ENCODE data around the gene JUND. TPM values are rescaled to one million over a fixed set of nuclear protein-coding genes. Genes with fewer than 3 reads are reported as not detected.

JUND gene
- total and polyA plus RNA-seq, 2 of the 4 experiments (the other 2 are of a cell fraction) = 14.2 to 77.2 TPM

GRCh38 chr19:18311502-18312091, 30.2 kb upstream of the JUND start:
- 91% methylated on average over 12 of the region's 22 CpGs; no CpG with 5 or more reads in 1 of the 2 experiments for WGBS, 2 experiments (ENCODE audit: extremely low coverage in 2 of 2, insufficient read length in 1 of 2)

More at GRCh38 chr19:18311502-18312091, 30.2 kb upstream of the JUND start:
- no peak overlapping the region for H2BK15ac ChIP-seq (ENCODE audit: low read depth, low read length)
- H3K23ac ChIP-seq (ENCODE audit: low read depth, low read length) = no peak overlapping the region
- peaks cover 8 to 42% of the 10 kb centered on the region in 2 experiments for H3K79me1 ChIP-seq (ENCODE audit: low read depth in 1 of 2, low read length in 2 of 2)
- no peak overlapping the region for H2BK20ac ChIP-seq (ENCODE audit: low read depth, low read length)
- BruUV-seq (replicated peaks) = no TSS peak
- 0 out of 2 replicates have a peak, but pooled peaks cover 3% of the 10 kb centered on the region for H3K9me1 ChIP-seq (ENCODE audit: insufficient read depth, low read length)
- H3K27ac ChIP-seq (ENCODE audit: insufficient read depth, low read length) = no peak overlapping the region
- H3K4me2 ChIP-seq (ENCODE audit: low read depth, low read length) = no peak overlapping the region
- intact Hi-C loops (cut with micrococcal nuclease) = no loop called here
- no peak overlapping the region for H3K18ac ChIP-seq (ENCODE audit: low read depth, low read length)
- H3K27me3 ChIP-seq (ENCODE audit: control insufficient read depth, insufficient read depth, low read length) = no peaks in the 10 kb centered on the region
- H3K4me1 ChIP-seq (ENCODE audit: control insufficient read depth, insufficient read depth, low read length) = peaks cover 2% of the 10 kb centered on the region; the same call in 1 of the 2 replicates
- POLR2A ChIA-PET (ENCODE audit: unreplicated experiment) = no interaction called here
- no peak overlapping the region for H3K14ac ChIP-seq (replicated peaks; ENCODE audit: low read depth, low read length)
- TF ChIP-seq BHLHE40 (IDR thresholded peaks at IDR 0.05; ENCODE audit: low read depth, low read length) (no peak), MAZ (IDR thresholded peaks at IDR 0.05; ENCODE audit: borderline replicate concordance, low read depth, low read length) (no peak), USF2 (IDR thresholded peaks at IDR 0.05; ENCODE audit: low read depth, low read length) (no peak), CEBPB (IDR thresholded peaks at IDR 0.05; ENCODE audit: low read depth, low read length) (no peak), MXI1 (IDR thresholded peaks at IDR 0.05; ENCODE audit: borderline replicate concordance, low read depth, low read length) (no peak), ELK1 (IDR thresholded peaks at IDR 0.05; ENCODE audit: borderline replicate concordance, low read depth, low read length) (no peak), POLR2A (IDR thresholded peaks at IDR 0.05; ENCODE audit: low read depth, low read length) (no peak), MAFK (IDR thresholded peaks at IDR 0.05; ENCODE audit: low read depth, low read length) (no peak), CTCF (conservative IDR thresholded peaks at IDR 0.05; ENCODE audit: low read depth, low read length) (no peak), NFE2L2 (IDR thresholded peaks at IDR 0.05; ENCODE audit: low read depth, low read length) (no peak), RAD21 (IDR thresholded peaks at IDR 0.05; ENCODE audit: low read length) (no peak), SMC3 (IDR thresholded peaks at IDR 0.05; ENCODE audit: low read depth, low read length) (no peak), RCOR1 (IDR thresholded peaks at IDR 0.05; ENCODE audit: insufficient replicate concordance, low read length) (no peak), RFX5 (IDR thresholded peaks at IDR 0.05; ENCODE audit: low read depth, low read length) (no peak), CHD1 (IDR thresholded peaks at IDR 0.05; ENCODE audit: low read depth, low read length) (no peak), FOS (IDR thresholded peaks at IDR 0.05; ENCODE audit: low read depth, low read length) (no peak)
- ATAC-seq (ENCODE audit: low read depth) (no peak), DNase-seq (no peak)
- H2AK5ac ChIP-seq (ENCODE audit: low read depth, low read length) = no peak overlapping the region
- no peak overlapping the region for H3K4me3 ChIP-seq (ENCODE audit: insufficient read depth, low read depth, low read length)
- H3K4ac ChIP-seq (ENCODE audit: low read depth, low read length) = no peak overlapping the region
- no peak overlapping the region for H3K56ac ChIP-seq (ENCODE audit: extremely low read depth, insufficient read depth, low read length)
- H2BK120ac ChIP-seq (ENCODE audit: low read depth, low read length) = no peak overlapping the region
- H3K9ac ChIP-seq (ENCODE audit: low read depth, low read length) = no peak overlapping the region
- H2AK9ac ChIP-seq (replicated peaks; ENCODE audit: low read depth, low read length, poor library complexity) = no peak overlapping the region
- CTCF ChIA-PET = no interaction called here
- H4K8ac ChIP-seq (ENCODE audit: low read depth in 2 of 2, low read length in 2 of 2) = no peak overlapping the region
- in situ Hi-C loops (cut with MboI; ENCODE audit: low sequenced_read_pairs) = no loop called here
- no peak overlapping the region for H2AFZ ChIP-seq (replicated peaks; ENCODE audit: low read length, poor library complexity)
- peaks cover 40% of the 10 kb centered on the region for H3K36me3 ChIP-seq (ENCODE audit: control insufficient read depth, insufficient read depth, low read length)
- H3K9me3 ChIP-seq (ENCODE audit: control insufficient read depth, insufficient read depth, low read length) = no peaks in the 10 kb centered on the region
- H2BK5ac ChIP-seq (ENCODE audit: low read depth, low read length, poor library complexity, severe bottlenecking) = no peak overlapping the region
- no peak overlapping the region for H4K91ac ChIP-seq (ENCODE audit: insufficient read depth, low read depth, low read length)
- no peaks in the 10 kb centered on the region for H4K20me1 ChIP-seq (ENCODE audit: insufficient read depth, low read length)
- H4K5ac ChIP-seq (ENCODE audit: low read depth, low read length) = no peak overlapping the region
- dilution Hi-C loops (cut with HindIII; ENCODE audit: low sequenced_read_pairs, unreplicated experiment) = no loop called here
